Right cardiac atrium (tissue), 5 donors: ENCODE measurements around the gene REEP6. TPM values are rescaled to one million over a fixed set of nuclear protein-coding genes. Genes with fewer than 3 reads are reported as not detected.
"Not testable (repeated sequence)": the region's sequence is repeated elsewhere in the genome, so short reads cannot be mapped to it uniquely, and the experiment has no call there.

Source experiments
- ATAC-seq, 2 donors: fragments of 200-7000 bp; cut with Tn5 transposase; one replicate each; pipeline versions ENCODE4 v1.8.0 to v1.9.1; 2020; ENCODE audit warnings: moderate library complexity in 2 of 2, mild to moderate bottlenecking in 1 of 2
- DNase-seq, 3 donors: peaks; one replicate each; pipeline ENCODE4 v3.0.0-alpha.2; 2020
- H3K27ac ChIP-seq: one replicate; pipeline ENCODE4 v1.5.1; 2013; ENCODE audit warnings: mild to moderate bottlenecking, low read length, control low read depth, moderate library complexity
- H3K27me3 ChIP-seq: one replicate; pipeline ENCODE4 v1.6.1; 2013; ENCODE audit not compliant: control insufficient read depth, insufficient read depth
- H3K4me1 ChIP-seq: one replicate; pipeline ENCODE4 v1.6.1; 2013; ENCODE audit warnings: low read length; ENCODE audit not compliant: control insufficient read depth, insufficient read depth
- H3K4me3 ChIP-seq: one replicate; pipeline ENCODE4 v1.5.1; 2013; ENCODE audit warnings: low read length, control low read depth
- H3K9me3 ChIP-seq: one replicate; pipeline ENCODE4 v1.6.1; 2013; ENCODE audit warnings: low read length; ENCODE audit not compliant: control insufficient read depth
- WGBS: extraction: QIAGEN DNeasy Blood & Tissue Kit; methylation state at CpG from one replicate; pipeline ENCODE4 v1.1.7; 2013; 5-methylcytosine and 5-hydroxymethylcytosine counted together
- intact Hi-C, 4 donors: fragments of 100-400 bp; cut with DNase I; formaldehyde crosslinking; loops; one replicate each; pipeline versions ENCODE4 v1.11.0 to v1.14.0; 2022 to 2023
- polyA plus RNA-seq: library from polyadenylated mRNA; stranded (reverse); fragments of 200-250 nt; gene quantifications from one replicate; pipeline ENCODE4 v1.2.3, GENCODE V29; 2013
- total RNA-seq, 4 donors: library from RNA; stranded (reverse); fragmentation: NEBNext Ultra II Directional; extraction: Animal tissue kit (Norgen Biotek cat#: 25700); gene quantifications; one replicate each; pipeline ENCODE4 v1.2.1, GENCODE V29; 2021
- donor health status: healthy with polysubstance abuse.
- donor health status: DM: no; HTN: yes; CAD: no.
- donor health status: DM: no; HTN: no; CAD: no.
- donor health status: DM: no; HTN: yes; CAD: no; lungs with severe emphysema.
- donor health status: DM: yes; HTN: yes; CAD: no.

The REEP6 gene
- total and polyA plus RNA-seq, 5 donors, result 1.1 to 7.5 (median 1.5) TPM

GRCh38 chr19:1513499-1514294 lies 22.7 kb downstream of the REEP6 start:
- no peaks in the 10 kb centered on the region for H3K27me3 ChIP-seq
- peak; percentile 35 to 56 for ATAC-seq
- WGBS, result 5% methylated on average over 52 of the region's 52 CpGs

GRCh38 chr19:1514295-1514661 lies 23.3 kb downstream of the REEP6 start:
- intact Hi-C loops, result no loop called here
- Histone ChIP-seq H3K27ac (no peak overlapping the region), H3K4me1 (no peaks in the 10 kb centered on the region), H3K4me3 (no peak overlapping the region), H3K9me3 (no peaks in the 10 kb centered on the region), H3K27me3 (no peaks in the 10 kb centered on the region)
- DNase-seq, result peak in 2 of 3 donors; percentile 42 to 66
- WGBS, result 68% methylated on average over 10 of the region's 10 CpGs
- ATAC-seq, result no peak

More at GRCh38 chr19:1513499-1514294, 22.7 kb downstream of the REEP6 start:
- Histone ChIP-seq H3K4me1 (no peaks in the 10 kb centered on the region), H3K9me3 (no peaks in the 10 kb centered on the region), H3K27ac (peak overlapping the region; percentile 87), H3K4me3 (peak overlapping the region; percentile 70)
- intact Hi-C loops, result no loop called here
- peak; percentile 47 to 86 (median 74) for DNase-seq

DNA sequence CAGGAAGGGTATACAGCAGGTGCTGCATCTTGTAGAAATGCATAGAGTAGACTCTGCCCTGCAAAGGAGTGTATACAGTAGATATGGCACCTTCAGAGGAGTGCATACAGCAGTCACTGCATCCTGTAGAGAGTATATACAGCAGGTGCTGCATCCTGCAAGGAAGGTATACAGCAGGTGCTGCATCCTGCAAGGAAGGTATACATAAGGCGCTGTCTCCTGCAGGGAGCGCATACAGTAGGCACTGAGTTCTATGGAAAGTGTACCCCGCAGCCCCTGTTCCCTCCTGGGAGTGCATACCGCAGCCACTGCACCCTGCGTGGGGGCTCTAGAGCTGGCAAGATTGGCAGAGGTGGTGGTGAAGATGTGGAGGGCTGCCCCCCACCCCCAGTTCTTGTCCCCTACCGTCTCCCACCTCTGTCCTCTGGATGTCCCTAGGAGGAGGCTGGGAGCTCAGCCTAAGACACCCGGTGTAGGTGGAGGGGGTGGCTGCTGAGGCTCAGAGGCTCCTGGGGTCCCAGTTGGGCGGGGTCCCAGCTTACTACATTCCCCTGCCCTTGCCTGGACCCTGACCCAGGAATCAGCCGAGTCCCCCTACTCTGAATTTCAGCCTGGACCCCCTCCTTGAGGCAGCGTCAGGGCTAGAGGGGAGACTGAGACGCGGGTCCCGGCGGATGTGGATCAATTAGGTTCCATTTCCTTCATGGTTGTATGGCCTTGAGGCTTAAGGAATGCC lies 24.2 kb downstream of the REEP6 start:
- Histone ChIP-seq H3K4me3 (no peak overlapping the region), H3K27me3 (no peaks in the 10 kb centered on the region), H3K9me3 (no peaks in the 10 kb centered on the region), H3K27ac (no peak overlapping the region), H3K4me1 (no peaks in the 10 kb centered on the region)
- intact Hi-C loops, result no loop called here
- ATAC-seq (no peak), DNase-seq (peak in 2 of 3 donors; percentile 43 to 50)
- WGBS, result 70% methylated on average over 14 of the region's 14 CpGs

GRCh38 chr19:1516395-1516753 lies 25.4 kb downstream of the REEP6 start:
- H3K4me3 ChIP-seq, result no peak overlapping the region
- no peaks in the 10 kb centered on the region for H3K4me1 ChIP-seq
- intact Hi-C loops, result no loop called here
- DNase-seq (peak in 1 of 3 donors; percentile 38), ATAC-seq (no peak)
- WGBS, result 72% methylated on average over 8 of the region's 8 CpGs
- no peaks in the 10 kb centered on the region for H3K9me3 ChIP-seq
- no peak overlapping the region for H3K27ac ChIP-seq
- H3K27me3 ChIP-seq, result no peaks in the 10 kb centered on the region

DNA sequence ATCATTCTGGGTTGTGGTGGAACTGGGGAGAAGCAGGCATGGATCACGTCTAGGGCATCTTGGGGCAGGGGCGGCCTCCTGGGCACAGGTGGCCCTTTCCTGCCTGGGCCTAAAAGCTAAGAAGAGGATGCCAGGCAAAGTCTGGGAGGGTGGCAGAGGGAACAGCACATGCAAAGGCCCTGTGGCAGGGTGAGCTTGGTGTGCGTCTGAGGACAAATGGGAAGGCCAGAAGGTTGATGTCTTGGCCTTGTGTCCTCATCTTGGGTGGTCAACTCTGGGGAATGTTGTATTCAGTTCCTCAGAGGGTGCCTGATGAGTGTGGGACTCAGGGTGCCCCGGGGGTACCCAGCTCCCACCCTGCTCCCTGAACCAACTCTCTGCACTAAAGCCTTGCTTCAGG lies 27.5 kb downstream of the REEP6 start:
- 83% methylated on average over 4 of the region's 4 CpGs for WGBS
- Histone ChIP-seq H3K27ac (no peak overlapping the region), H3K9me3 (no peaks in the 10 kb centered on the region), H3K4me1 (no peaks in the 10 kb centered on the region), H3K27me3 (no peaks in the 10 kb centered on the region), H3K4me3 (no peak overlapping the region)
- DNase-seq (no peak), ATAC-seq (no peak)
- intact Hi-C loops, result no loop called here

GRCh38 chr19:1519802-1520201 lies 28.8 kb downstream of the REEP6 start:
- H3K4me3 ChIP-seq, H3K4me1 ChIP-seq, DNase-seq, H3K27ac ChIP-seq, ATAC-seq, H3K27me3 ChIP-seq, intact Hi-C loops, H3K9me3 ChIP-seq: not testable (repeated sequence)
- 83% methylated on average over 8 of the region's 8 CpGs for WGBS

DNA sequence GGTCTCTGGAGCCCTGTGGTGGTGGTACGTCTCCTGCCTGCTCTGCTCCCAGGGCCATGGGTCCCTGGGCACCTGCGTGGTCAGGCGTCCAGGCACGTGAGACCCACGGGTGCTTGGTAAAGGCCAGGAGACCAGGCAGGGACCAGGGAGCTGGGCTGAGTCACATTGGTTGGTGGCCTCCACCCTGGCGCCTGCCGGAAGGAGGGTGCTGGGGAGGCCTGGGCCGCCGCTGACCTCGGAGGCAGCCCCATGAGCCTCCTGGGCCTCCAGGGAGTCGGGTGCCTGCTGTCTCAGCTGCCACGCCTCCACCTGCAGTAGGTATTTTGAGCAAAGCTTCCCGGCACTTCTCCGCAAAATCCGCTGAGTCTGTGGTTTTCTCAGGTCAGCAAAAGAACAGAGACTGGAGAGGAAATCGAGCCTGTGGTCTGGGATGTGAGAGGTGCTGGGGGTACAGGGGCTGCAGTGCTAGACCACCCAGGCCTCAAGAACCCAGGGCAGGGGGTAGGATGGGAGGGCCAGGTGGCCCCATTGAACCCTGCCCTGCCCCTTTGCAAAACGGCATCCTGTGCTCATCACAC lies 29.3 kb downstream of the REEP6 start:
- Histone ChIP-seq H3K27me3 (no peaks in the 10 kb centered on the region), H3K4me3 (no peak overlapping the region), H3K4me1 (no peaks in the 10 kb centered on the region), H3K9me3 (no peaks in the 10 kb centered on the region), H3K27ac (no peak overlapping the region)
- 77% methylated on average over 17 of the region's 17 CpGs for WGBS
- DNase-seq (peak in 2 of 3 donors; percentile 18 to 31), ATAC-seq (no peak)
- intact Hi-C loops, result no loop called here

- Histone ChIP-seq H3K27ac (no peak overlapping the region), H3K4me3 (no peak overlapping the region), H3K9me3 (no peaks in the 10 kb centered on the region), H3K4me1 (no peaks in the 10 kb centered on the region), H3K27me3 (no peaks in the 10 kb centered on the region)
- ATAC-seq (peak; percentile 22 to 29), DNase-seq (peak in 2 of 3 donors; percentile 70 to 76)
- intact Hi-C loops, result no loop called here
- WGBS, result 38% methylated on average over 14 of the region's 14 CpGs
These were observed 30.7 kb downstream of the REEP6 start for GRCh38 chr19:1521636-1522035.

- no peak for ATAC-seq
- intact Hi-C loops, result no loop called here
- no peaks in the 10 kb centered on the region for H3K27me3 ChIP-seq
- WGBS, result 58% methylated on average over 10 of the region's 10 CpGs
- H3K4me1 ChIP-seq, result no peaks in the 10 kb centered on the region
- no peak overlapping the region for H3K4me3 ChIP-seq
- no peaks in the 10 kb centered on the region for H3K9me3 ChIP-seq
- DNase-seq, result peak in 1 of 3 donors; percentile 20
- H3K27ac ChIP-seq, result no peak overlapping the region
These were observed 31.1 kb downstream of the REEP6 start for GRCh38 chr19:1522061-1522460.

- no peak for ATAC-seq
- 82% methylated on average over 18 of the region's 18 CpGs for WGBS
- H3K27me3 ChIP-seq, result no peaks in the 10 kb centered on the region
These were observed 31.9 kb downstream of the REEP6 start for GRCh38 chr19:1522838-1523237.

More at GRCh38 chr19:1522838-1523237, 31.9 kb downstream of the REEP6 start:
- no peak overlapping the region for H3K27ac ChIP-seq
- no peaks in the 10 kb centered on the region for H3K9me3 ChIP-seq
- DNase-seq, result peak in 2 of 3 donors; percentile 22 to 48
- no peak overlapping the region for H3K4me3 ChIP-seq
- intact Hi-C loops, result no loop called here
- H3K4me1 ChIP-seq, result no peaks in the 10 kb centered on the region
